AG04449 (cell line): ENCODE measurements around the gene CACNA1B.

Source experiments
- CTCF ChIA-PET: fragments of 350-600 bp; formaldehyde crosslinking; extraction: SDS; loops from one replicate; lab custom pipeline; 2021; ENCODE audit warnings: antibody characterized with exemption; lab: Yijun Ruan, JAX
- POLR2A ChIA-PET: fragments of 400-600, 350-600 bp; formaldehyde crosslinking; extraction: SDS; loops from one replicate; lab custom pipeline; 2020; ENCODE audit warnings: antibody characterized with exemption, inconsistent platforms; lab: Yijun Ruan, JAX
- DNase-seq: peaks from one replicate; pipeline ENCODE4 v3.0.0-alpha.2; 2010; ENCODE audit warnings: low read depth, low spot score
- H3K4me3 ChIP-seq: 2 replicates; pipeline ENCODE4 v1.5.1; 2011; ENCODE audit warnings: low read depth, mild to moderate bottlenecking, control low read depth, low read length
- TF ChIP-seq, protein P1 (sequence below): IDR thresholded peaks from one replicate; pipeline ENCODE4 v1.5.1; 2011; ENCODE audit warnings: mild to moderate bottlenecking, moderate library complexity, low read length, control low read depth, inconsistent platforms; ENCODE audit not compliant: insufficient read depth; ENCODE audit errors: missing control alignments

The CACNA1B gene

DNA sequence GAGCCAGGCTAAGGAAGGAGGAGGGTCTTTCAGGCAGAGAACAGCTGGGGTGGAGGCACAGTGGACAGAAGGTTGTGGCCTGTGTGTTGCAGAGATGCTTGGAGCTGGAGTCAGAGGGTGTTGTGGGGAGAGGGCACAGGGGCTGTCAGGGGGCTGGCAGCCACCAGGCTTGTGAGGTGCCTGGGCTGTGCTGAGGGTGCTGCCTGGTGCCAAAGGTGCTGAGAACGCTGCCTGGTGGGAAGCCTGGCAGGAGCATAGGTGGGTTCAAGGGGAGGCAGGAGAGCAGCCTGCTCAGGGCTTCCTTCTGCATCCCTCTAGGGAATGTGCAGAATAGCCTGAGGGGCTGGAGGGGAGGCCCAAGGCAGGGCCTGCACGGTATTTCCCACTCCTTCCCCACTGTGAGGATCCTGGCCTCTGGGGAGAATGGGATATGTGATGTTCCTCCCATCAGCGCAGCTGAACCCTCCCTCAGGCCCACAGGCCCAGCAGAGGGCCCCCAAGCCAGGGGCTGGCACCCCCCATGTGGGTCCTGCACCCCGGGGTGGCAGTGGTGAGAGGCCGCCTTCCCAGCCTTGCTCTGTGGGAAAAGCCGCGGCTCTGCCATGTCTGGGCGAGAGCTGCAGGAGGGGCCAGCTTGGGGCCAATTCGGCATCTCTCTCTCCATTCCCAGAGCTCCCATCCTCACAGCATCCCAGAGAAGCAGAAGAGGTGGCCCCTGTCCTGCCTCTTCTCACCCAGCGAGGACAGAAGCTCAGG is 76.3 kb downstream of the CACNA1B start:
- no peak overlapping the region for H3K4me3 ChIP-seq
- no peak for DNase-seq
- TF ChIP-seq, protein P1, sequence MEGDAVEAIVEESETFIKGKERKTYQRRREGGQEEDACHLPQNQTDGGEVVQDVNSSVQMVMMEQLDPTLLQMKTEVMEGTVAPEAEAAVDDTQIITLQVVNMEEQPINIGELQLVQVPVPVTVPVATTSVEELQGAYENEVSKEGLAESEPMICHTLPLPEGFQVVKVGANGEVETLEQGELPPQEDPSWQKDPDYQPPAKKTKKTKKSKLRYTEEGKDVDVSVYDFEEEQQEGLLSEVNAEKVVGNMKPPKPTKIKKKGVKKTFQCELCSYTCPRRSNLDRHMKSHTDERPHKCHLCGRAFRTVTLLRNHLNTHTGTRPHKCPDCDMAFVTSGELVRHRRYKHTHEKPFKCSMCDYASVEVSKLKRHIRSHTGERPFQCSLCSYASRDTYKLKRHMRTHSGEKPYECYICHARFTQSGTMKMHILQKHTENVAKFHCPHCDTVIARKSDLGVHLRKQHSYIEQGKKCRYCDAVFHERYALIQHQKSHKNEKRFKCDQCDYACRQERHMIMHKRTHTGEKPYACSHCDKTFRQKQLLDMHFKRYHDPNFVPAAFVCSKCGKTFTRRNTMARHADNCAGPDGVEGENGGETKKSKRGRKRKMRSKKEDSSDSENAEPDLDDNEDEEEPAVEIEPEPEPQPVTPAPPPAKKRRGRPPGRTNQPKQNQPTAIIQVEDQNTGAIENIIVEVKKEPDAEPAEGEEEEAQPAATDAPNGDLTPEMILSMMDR = no peak
- CTCF ChIA-PET = no interaction called here
- POLR2A ChIA-PET = no interaction called here

DNA sequence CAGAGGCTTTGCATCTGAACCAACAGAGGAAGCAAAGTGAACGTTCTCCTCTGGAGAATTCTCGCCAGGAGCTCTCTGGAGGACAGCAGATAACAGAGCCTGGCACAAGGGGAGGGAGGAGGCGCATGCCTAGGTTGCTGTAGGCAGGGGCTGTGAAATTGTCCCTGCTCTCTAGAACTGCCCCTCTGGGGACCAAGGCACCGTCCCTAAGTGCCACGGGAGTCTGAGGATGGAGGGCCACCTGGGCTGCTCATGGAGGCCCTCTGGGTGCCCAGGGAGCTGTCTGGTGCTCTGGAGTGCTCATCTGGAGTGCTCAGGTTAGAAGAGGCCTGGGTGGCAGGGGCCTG is 77.6 kb downstream of the CACNA1B start:
- CTCF ChIA-PET = no interaction called here
- TF ChIP-seq, protein P1 = no peak
- DNase-seq = no peak
- H3K4me3 ChIP-seq = no peak overlapping the region
- POLR2A ChIA-PET = no interaction called here

DNA sequence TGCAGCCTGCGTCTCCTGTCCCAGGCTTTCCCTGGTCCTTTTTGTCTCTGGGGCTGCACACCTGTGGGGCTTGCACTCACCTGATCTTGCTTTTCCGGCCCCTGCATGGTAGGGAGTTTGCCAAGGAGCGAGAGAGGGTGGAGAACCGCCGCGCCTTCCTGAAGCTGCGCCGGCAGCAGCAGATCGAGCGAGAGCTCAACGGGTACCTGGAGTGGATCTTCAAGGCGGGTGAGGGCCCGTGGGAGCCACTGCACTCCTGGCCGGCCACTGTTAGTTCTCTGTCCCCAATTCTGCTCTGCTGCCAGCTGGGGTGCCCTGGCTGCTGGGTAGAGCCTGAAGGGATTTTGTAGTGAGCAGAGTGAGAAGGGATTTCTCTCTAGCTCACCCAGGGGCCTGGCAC is 78.0 kb downstream of the CACNA1B start:
- no peak for DNase-seq
- TF ChIP-seq, protein P1 = no peak
- ChIA-PET POLR2A (no interaction called here), CTCF (no interaction called here)
- H3K4me3 ChIP-seq = no peak overlapping the region

DNA sequence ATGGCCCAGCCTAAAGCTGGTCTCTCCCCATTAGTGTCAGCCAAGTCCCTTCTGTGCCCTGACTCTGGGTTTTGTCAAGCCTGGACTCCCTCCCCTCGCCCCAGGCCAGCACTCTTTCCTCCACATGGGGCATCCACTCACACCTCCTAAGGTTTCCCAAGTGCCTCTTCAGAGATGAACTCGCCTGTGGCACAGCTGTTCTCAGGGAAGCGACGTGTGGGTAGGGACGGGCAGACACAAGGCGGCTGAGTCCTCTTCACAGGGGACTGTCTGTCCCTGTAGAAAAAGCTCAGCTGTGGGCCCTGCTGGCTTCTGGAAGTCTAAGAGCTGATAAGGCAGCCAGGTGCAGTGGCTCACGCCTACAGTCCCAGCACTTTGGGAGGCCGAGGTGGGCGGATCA is 78.5 kb downstream of the CACNA1B start:
- ChIA-PET CTCF (no interaction called here), POLR2A (no interaction called here)
- no peak overlapping the region for H3K4me3 ChIP-seq
- no peak for DNase-seq
- TF ChIP-seq, protein P1 = no peak

DNA sequence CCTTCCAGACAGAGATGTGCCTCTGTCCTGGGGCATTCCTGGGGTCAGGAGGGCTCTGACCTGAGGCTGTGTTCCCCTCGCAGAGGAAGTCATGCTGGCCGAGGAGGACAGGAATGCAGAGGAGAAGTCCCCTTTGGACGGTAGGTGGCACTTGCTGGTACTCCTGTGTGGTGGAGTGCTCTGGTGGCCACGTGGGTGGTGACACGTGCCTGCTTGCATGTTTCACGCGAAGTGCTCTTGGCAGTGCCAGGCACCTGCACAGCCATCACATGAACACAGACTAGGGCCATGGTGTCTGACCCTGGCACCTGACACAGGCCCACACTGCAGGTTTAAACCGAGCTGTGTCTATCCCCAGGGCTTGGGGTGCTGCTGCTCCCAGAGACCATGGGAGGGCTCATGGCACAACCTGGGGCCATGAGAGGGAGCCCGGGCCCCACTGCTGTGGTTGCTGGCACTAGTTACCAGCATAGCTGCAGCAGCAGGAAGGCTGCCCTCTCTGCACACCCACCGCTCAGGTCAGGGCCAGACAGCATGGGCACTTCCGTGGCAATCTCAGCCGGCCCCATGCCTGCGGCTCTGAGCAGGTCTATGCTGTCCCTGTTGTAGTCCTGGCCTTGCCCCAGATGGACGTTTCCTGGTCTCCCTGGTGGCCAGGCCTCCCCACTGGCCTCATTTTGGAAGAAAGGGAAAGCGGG is 79.3 kb downstream of the CACNA1B start:
- ChIA-PET POLR2A (no interaction called here), CTCF (no interaction called here)
- TF ChIP-seq, protein P1 = no peak
- no peak overlapping the region for H3K4me3 ChIP-seq
- DNase-seq = no peak

DNA sequence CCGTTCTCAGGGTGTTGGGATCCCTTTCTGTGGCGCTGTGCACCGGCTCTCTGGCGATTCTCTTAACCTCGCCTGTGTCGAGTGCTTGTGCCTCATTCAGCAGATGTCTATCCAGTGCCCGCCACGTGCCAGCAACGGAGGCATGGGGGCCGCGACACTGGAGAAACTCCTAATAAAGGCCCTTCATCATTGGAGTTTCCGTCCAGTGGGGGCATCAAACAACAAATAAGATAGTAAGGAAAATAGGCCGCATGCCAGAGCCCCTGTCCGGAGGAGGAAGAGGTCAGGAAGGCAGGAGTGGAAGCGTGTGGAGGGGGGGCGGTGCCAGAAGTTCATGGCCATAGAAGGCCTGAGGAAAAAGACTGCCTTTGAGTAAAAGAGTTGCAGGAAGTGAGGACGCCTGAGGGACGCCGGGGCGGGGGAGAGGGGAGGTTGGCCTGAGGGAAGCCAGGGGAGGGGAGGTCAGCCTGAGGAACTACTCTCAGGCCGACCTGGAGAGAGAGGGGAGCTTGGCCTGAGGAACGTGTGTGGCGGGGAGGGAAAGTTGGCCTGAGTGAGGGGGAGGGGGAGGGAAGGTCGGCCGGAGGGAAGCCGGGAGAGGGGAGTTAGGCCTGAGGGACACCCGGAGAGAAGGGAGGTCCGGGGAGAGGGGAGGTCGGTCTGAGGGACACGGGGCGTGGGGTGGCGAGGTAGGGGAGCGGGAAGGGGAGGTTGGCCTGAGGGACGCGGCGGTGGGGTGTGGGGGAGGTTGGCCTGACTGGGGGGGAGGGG is 82.2 kb downstream of the CACNA1B start:
- no peak for DNase-seq
- TF ChIP-seq, protein P1 = no peak
- no peak overlapping the region for H3K4me3 ChIP-seq
- CTCF ChIA-PET = no interaction called here
- POLR2A ChIA-PET = no interaction called here
